Measurements from ENCODE around the gene EPB41L2.
"Not testable (repeated sequence)": the region's sequence is repeated elsewhere in the genome, so short reads cannot be mapped to it uniquely, and the experiment has no call there.

The EPB41L2 gene

DNA sequence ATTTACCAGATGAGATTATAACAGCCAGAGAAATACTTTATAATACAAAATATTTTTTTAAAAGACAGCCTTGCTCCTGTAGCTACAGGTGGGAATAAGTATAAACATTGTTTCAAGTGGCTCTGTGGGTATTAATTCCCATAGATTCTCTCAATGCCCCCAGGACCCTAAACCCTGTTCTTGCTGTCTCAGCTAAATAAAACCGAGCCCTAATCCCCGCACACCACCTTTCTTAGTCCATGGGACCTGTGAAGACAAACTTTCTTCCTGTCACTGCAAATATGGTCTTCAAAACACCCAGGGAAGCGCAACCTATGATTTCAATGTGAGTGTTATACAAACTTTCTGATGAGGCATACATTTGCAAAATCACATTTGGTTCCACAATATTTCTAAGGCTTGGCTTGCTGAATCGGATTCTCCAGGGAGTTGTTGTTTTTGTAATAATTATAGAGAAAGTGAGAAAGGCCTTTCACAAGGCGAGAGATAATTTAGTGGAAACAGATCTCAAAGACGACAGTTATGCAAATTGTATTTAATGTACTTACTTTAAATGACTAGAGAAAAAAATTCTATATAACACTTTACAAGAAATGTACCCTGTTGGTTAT, 224.7 kb downstream of the EPB41L2 start:
- DNase-seq (ENCODE audit: low read depth in 3 of 3): no peak

DNA sequence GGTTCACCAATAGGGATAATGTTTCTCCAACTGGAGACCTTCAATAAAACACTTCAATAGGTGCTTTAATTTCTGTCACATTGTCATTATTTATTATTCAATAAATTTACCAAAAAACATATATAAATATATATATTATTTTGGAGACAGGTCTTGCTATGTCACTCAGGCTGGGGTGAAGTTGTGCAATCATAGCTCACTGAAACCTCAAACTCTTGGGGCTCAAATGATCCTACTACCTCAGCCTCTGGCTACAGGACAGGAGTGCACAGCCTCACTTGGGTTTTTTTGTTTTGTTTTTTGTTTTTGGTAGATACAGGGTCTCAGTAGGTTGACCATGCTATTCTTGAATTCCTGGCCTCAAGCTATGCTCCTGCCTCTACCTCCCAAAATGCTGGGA, 226.0 kb downstream of the EPB41L2 start:
- no peak for DNase-seq (ENCODE audit: low read depth in 3 of 3)

DNA sequence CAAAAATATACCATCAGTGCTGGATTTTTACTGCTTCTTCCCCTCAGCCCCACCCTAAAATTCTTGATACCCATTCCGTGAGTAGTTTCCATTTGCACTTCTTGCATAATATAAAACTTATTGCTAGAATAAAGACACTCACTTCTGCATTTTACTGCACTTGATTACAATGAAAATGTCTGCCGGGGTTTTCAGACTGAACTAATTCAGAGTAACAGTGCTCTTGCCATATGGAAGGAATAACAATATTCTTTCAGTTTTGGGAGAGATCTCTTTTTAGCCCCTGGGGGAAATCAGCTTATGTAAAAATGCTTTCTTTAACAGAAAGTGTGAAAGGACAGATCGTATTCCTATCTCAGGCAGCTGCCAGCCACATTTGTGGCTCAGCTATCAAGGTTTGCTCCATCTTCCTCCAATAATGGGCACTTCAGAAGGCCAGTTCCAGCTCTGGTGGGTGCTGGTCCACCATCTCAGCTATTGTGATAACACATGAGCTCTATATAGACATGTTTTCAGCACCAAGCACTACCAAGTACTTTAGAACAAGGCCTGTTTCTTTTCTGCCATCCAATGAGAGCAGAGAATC, 226.9 kb downstream of the EPB41L2 start:
- no peak for DNase-seq (ENCODE audit: low read depth in 3 of 3)

DNA sequence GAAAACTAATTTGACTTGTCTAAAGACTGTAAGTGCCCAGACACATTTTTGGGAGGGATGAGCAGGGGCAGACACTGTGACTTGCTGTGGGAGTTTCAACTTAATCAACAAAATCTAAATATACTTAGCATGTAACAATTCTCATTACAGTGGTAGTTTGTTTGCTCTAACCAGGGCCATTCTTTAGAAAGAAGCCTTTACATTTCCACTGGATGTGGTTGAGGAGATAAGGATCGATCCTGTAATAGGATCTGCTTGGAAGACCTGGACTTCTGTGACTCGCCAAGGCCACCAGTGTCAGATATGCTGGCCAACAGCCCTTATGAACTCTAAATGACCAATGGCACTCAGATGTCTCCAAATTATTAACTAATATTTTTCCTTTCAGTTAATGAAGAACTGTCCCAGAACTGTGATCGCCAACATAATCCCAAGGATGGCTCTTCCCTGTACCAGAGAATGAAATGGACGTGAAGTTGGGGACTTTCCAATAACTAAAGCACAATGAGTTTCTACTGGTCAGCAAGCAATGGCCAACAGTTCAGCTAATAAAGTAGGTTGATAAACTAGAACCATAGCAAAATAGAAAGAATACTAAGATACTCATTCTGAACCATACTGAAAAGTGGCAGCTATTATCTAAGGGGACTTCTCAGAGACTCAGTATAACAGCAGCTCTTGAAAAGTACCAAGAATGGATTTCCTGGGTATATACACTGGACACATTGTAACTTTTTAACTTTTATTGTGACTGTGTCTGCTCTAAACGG, 228.4 kb downstream of the EPB41L2 start:
- no peak for DNase-seq (ENCODE audit: low read depth in 3 of 3)

DNA sequence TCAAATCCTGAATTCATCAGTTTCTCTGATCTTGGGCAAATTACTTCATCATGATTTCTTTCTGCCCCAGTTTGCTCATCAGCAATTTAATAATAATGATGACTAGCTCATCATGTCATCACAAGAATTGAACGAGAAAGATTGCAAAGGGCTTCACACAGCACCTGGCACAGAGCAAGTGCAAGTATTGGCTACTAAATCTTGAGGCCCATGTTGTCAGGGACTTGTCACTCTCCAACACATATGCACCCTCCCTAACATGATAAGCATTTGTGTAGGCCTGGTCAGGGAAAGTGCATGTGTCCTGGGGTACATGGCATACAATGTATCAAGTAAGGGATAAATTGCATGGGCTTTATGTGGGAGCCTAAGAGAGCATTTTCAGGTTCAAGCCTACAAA, 229.5 kb downstream of the EPB41L2 start:
- no peak for DNase-seq (ENCODE audit: low read depth in 3 of 3)

DNA sequence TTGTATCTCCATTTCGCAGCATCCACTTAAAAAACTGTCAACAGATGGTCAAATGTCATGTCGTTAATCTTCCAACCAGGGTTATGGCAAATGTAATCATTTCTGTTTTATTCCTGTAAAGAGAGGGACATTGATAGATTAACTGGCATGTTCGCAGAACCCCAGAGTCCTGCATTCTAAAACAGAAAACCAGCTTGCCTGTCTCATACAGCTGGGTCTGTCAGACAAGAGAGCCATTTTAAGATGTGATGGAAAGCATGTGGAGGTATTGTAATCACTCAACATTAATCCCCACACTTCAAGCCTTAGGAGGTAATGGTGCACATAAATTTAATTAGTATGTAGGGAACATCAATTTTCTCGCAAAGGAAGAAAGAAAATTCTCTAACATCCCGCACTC, 231.4 kb downstream of the EPB41L2 start:
- no peak for DNase-seq (ENCODE audit: low read depth in 3 of 3)

DNA sequence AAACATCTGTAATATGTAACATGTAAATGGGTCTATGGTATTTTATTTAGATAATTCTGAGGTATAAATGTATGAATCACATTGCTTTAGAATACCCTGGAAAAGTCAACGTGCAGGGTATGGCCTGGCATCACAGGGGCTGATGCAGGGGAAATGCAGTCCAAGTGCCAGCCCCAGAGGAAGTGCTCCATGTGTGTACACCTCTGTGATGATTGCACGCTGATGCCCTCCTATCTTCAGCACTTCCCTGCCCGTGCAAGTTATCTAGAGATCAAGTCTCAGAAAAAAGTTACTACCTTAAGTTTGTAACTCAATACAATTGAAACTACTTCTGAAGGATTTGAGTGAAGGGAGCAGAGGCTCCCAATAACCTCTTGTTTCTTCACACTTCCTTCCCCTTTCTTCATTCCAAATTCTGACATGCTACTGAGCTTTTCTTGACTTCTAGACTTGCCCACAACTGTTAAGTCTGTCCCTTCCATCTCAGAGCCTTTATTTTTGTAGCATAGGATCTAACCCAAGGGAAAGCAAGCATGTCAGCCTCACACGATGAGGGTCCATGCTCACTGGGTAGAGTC, 233.6 kb downstream of the EPB41L2 start:
- DNase-seq (ENCODE audit: low read depth in 3 of 3): no peak

DNA sequence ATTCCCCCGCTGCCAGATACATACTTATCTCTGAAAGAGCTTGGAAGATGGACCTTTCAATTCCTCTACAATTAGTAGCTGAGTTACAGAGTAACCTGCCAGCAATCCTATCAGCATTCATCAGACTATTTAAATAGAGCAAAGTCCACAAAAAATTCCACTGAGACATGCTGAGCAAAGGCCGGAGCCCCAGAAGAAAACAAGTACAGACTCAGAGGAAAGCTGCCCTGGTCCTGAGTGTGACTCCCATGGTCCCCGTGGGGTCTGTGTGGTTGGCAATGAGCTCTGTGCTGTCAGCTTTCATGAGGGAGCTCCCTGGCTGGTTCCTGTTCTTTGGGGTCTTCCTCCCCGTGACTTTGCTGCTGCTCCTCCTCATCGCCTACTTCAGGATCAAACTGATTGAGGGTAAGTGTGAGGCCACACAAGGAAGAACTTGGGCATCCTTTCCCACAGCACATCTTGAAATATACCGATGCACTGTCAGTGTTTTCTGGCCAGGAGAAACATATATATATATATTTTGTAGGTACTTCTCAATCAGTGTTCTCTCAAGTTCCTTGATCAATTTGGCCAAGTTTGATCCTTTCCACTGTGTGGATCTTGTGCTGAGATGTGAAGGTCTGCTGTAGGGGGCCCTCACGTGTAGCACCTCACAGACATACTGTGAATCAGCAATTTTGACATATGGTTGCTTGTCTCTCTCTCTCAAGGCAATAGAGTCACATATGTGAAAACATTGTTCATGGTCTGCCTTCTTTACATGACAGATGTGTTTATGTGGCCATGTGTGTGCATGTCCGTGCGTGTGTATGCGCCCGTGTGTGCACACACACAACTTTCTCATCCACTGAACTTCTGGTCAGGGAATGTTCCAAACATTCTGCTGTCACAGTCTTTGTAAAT, 235.5 kb downstream of the EPB41L2 start, which contains the start of gene SMLR1:
SMLR1 (plus strand) TSS at position 160 of the 903 bp plus-strand sequence; CDS start at position 168, 8 bp downstream.
- no peak for DNase-seq (ENCODE audit: low read depth in 3 of 3)

DNA sequence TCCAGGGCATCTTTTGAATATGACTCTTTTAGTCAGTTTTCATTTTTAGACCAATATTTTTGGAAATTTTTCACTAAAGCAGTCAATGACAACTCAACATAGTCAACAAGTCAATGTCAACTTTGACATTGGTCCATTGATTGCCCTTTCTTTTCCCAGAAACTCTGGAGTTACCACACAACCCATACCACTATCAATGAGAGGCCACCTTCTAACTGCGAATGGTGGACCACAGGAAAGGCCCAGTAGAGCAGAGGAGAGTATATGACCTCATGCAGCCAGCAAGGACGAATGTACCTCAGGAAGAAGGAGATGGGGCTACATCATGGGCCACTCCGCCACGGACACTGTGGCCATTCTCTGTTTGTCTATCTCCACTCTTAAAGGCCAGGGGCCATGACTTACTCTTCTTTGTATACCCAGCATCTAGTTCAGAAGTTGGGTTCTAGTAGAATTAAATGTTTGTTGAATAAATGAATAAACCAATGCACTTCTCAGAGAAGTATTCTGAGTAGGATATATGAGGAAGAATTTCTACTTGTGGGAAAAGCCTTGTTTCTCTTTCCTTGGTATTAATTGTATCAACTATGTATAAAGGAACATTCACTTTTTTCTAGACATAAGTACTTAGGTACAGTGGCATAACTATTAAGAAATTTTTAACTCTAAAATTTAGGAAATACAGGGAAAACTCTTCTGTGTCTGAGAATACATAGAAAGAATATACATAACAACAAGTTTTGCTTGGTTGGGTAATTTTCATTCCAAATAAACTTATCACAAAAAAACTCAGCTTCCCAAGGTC, 236.4 kb downstream of the EPB41L2 start:
- DNase-seq (ENCODE audit: low read depth in 3 of 3): no peak

DNA sequence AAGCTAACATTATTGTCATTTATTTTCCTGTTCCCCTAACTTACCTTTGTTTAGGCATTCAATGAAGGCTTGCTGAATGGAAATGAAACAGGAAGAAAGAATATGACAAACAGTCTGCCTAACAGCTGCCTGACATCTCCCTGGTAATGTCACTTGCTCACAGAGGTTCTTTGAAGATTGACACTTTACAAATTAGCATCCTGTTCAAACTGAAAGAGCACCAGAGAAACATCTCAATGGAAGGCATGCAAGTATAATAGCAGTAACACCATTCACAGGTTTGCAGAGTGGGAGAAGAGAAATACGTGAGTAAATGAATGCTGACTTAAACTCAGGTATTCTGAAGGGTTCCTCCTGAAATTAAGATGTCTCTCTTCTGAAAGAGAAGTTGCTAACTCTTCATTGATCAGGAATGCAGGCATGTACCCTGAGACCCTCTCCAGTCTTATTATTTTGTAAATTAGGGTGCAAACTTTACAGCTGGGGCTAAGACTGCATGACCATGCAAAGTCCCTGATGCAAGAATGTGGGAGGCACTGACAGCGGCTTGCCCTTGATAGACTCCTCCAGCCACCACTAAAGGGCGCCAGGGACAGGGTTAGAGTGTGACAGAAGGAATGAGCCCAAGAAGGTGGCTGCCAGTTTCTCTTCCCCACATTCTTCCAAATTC, 237.1 kb downstream of the EPB41L2 start:
- DNase-seq (ENCODE audit: low read depth in 3 of 3): no peak

DNA sequence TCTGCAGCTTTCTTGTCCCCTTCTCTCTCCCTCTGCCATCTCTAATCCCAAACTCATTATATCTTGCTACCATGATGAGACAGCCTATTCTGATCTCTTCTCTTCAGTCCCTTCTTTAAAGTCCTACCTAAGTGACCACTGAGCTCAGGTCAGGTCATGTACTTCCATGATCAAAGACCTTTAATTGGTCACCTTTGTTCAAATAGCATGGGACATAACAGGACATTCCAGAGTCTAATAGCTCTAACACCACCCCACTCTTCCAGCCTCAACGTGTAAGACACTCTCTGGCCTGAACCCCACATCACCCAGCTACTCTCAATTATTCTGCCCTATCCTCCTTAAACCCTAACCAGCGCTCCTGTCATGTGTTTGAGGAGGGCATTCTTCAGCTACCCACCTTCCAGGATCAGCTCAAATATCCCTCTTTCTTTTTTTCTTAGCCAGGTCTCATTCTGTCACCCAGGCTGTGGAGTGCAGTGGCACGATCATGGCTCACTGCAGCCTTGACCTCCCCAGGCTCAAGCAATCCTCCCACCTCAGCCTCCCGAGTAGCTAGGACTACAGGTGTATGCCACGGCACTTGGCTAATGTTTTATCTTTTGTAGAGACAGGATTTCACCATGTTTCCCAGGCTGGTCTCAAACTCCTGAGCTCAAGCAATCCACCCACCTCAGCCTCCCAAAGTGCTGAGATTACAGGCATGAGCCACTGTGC, 237.9 kb downstream of the EPB41L2 start:
- DNase-seq (ENCODE audit: low read depth in 3 of 3): no peak

DNA sequence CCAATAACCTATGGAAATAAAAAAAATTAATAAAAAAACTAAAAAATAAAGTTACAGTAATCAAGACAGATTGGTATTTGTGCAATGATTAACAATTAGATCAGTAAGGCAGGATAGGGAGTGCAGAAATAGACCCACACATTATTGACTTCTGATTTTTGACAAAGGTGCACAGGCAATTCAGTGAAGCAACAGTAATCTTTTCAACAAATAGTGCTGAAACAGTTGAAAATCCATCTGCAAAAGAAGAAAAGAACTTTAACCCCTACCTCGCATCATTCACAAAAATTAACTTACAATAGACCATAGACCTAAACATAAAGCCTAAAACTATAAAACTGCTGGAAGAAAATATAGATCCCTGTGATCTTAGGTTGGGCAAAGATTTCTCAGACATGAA, 240.3 kb downstream of the EPB41L2 start:
- DNase-seq (ENCODE audit: low read depth in 3 of 3): no peak

DNA sequence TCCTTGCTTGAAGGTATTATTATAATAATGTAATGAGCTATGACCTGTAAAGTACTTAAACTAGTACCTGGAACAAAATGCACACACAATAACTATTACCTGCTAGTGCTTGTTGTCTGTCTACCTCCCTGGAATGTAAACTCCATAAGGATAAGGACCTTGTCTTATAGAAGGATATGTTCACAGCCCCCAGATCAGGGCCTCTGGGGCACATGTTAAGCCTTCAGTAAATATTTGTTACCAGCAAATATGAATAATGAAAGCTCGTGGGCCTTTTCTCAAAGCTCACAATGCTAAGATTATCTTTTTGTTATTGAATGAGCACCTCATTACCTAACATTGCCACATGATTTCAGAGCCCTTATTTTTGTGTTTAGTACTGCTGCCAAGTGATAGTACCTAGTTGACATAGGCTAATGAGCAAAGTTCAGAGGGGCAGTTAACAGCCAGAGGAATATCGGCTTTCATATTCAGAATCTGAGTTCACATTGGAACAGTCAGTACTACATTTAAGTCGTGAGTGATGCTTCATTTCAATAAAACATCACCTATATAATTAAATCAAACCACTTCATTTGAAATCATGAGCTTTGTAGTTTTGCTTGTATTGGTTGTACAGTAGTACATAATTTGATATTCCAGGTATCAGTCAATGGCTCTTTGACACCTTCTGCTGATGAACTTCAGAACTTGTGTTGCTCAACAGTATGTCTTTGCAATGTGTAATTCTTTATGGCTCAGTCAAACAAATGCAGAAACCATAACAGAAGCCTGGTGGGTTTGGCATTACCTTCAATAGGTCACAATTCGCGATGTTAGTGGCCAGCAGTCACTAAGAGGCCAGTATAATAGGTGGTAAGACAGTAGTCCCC, 247.6 kb downstream of the EPB41L2 start:
- no peak for DNase-seq (ENCODE audit: low read depth in 3 of 3)

DNA sequence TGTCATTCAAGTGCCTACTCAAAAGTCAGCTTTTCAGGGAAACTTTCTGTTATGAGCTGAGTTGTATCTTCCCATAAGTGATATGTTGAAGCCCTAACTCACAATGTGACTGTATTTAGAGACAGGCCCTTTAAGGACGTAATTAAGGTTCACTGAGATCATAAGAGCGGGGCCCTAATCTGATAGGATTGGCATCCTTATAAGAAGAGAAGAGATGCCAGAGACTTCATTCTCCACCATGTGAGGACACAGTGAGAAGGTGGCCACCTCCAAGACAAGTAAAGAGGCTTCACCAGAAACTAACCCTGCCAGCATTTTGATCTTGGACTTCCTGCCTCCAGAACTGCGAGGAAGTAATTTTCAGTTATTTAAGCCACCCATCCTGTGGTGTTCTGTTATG, 248.5 kb downstream of the EPB41L2 start:
- no peak for DNase-seq (ENCODE audit: low read depth in 3 of 3)

DNA sequence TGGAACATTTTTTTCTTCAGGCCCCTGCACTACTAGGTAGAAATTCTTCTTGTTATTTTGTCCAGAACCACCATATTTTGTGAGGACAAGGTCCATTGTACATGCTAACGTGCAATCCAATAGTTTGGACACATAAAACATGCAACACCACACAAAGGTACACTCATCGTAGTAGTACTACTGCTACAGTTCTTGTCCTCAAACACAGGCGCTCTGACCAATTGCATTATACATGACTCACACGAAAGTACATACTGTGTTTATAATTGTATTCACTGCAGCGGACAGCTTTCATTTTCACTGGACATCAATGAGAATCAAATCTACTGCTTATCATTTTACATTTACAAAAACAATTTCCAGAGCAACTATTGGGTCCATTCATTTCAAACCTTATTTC, 251.1 kb downstream of the EPB41L2 start:
- DNase-seq (ENCODE audit: low read depth in 3 of 3): no peak

DNA sequence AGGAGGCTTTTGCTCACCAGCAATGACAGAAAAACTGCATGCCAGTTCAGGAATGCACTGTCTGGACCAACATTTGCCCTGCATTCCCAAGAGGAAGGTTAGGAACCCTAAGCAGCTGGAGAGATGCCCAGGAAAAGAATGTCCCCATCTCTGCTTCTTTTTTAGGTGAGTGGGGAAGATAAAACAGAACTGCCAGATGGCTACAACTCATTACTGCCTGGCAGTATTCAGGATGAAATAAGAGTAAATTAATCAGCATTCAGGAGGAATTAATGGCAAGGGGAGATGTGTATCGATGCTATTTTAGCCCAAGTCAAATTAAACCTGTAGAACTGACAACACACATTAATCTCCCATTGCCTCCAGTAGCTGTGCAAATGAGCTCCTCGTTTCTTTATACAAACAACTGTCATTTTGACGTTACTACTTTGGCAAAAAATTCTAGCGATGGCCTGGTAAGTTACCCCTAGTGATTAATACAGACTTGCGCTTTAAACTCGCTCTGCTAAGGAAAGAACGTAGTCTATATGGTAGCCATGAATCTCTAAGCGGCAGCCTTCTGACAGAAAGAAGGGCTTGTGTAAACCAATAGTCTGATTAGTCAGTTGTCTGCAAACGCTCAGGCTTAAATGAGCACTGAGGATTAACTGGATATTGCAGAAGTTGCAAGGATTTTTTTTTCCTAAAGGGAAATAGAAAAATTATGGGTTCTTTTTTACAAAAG, 252.6 kb downstream of the EPB41L2 start:
- no peak for DNase-seq (ENCODE audit: low read depth in 3 of 3)

DNA sequence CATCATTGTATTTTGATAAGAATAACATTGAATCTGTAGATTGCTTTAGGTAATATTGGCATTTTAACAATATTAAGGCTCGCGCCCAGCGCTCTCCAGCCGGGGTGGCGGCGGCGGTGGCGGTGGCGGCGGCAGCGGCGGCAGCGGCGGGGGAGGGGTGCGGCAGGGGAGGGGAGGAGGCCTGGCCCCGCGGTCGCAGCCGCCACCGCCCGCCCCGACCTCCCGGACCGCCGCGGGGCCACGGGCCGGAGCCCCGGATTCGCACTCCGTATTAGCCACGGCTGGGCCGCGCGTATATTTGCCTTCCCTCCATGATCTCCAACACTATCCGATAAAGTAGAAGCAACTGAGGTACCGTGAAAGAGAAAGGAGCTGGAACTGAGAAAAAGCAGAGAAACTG, 261.7 kb downstream of the EPB41L2 start:
- DNase-seq (ENCODE audit: low read depth in 3 of 3): not testable (repeated sequence)

DNA sequence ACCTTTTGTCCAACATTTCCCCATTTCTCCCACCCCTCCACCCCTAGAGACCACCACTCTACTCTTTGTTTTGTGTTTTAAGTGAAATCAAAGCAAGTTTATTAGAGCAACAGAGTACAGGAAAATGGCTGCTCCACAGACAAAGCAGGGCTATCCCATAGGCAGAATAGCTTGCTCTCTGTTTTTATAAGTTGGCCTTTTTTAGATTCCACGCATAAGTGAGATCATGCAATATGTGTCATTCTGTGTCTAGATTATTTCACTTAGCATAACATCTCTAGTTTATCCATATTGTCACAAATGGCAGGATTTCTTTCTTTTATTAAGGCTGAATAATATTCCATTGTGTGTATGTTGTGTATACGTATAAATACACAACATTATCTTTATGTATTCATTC, 266.0 kb downstream of the EPB41L2 start:
- DNase-seq (ENCODE audit: low read depth in 3 of 3): no peak
